HG03565 (cell line): Measurements from ENCODE around the gene IKBKG.
"Not testable (repeated sequence)": the region's sequence is repeated elsewhere in the genome, so short reads cannot be mapped to it uniquely, and the experiment has no call there.

Source experiments
- ATAC-seq: cut with Tn5 transposase; IDR thresholded peaks from one replicate; pipeline ENCODE4 v1.9.1; 2021; ENCODE audit warnings: mild to moderate bottlenecking, moderate library complexity; ENCODE audit not compliant: unreplicated experiment

Gene IKBKG

DNA sequence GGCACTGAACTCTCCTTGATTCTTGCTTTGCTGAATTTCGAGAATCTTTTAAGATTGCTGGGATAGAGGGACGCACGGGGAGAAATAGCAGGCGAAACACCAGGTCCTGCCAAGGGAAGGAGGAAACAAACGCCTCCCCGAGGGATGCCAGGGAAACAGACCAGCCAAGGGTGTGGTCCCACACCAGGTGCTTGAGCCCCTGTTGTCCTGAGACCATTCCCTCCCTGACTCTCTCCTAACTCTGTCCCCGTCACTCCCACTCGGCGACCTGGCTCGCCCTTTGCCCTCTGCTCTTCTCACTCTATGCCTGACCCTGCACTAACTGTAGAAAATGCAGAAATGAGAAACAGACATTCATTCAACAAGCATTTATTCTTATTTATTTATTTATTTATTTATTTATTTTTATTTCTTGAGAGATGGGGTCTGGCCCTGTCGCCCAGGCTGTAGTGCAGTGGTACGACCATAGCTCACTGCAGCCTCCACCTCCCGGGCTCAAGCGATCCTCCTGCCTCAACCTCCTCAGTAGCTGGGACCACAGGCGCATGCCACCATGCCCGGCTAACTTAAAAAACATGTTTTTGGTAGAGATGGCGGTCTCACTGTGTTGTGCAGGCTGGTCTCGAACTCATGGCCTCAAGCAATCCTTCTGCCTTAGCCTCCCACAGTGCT is 55.5 kb downstream of the IKBKG start:
- no peak for ATAC-seq

DNA sequence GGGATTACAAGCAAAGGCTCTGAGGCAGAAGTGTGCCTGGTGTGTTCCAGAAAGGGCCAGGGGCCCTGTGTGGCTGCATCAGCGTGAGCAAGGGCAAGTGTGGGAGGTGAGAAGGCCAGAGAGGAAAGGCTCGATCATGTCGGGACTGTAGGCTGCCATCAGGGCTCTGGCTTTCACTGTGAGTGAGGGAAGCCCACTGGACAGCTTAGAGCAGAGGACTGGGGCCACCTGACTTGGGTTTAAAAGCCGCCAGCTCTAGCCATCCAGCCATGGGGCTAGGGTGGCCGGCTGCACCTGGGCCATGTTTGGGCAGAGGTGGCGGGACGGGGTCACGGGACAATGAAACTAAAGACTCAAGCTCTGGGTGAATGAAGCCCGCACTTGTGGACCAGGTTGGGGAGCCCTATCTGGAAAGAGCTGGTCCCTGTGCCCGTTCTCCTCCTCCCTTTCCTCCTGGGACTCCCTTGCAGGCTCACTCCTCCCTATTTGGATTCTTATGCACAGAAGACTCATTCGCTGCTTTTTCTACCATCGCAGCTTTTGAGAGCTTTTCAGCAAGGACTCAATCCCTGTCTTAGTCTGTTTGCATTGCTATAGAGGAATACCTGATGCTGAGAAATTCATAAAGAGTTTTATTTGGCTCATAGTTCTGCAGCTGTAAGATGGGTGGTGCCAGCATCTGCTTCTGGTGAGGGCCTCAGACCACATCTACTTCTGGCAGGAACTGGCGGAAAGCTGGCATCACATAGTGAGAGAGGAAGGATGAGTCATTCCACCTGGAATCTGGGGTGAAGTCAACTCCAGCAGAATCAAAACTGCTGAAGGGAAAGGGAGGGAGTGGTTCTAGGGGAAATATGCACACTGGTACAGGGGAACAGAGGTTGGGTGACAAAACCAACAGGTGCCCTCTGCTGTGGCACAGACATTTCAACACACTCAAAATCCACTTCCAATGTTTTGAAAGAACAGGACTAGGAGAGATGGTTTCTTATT is 56.3 kb downstream of the IKBKG start:
- no peak for ATAC-seq

DNA sequence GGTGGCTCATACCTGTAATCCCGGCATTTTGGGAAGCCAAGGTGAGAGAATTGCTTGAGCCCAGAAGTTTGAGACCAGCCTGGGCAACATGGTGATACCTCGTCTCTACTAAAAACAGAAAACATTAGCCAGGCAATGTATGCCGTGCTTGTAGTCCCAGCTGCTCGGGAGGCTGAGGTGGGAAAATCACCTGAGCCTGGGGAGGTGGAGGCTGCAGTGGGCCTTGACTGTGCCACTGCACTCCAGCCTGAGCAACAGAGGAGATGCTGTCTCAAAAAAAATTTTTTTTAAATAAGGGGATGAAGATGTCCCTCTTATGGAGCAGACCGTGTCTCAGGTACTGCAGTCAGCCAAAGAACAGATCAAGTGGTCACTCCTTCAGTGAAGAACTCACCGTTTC is 58.1 kb downstream of the IKBKG start:
- ATAC-seq = no peak

DNA sequence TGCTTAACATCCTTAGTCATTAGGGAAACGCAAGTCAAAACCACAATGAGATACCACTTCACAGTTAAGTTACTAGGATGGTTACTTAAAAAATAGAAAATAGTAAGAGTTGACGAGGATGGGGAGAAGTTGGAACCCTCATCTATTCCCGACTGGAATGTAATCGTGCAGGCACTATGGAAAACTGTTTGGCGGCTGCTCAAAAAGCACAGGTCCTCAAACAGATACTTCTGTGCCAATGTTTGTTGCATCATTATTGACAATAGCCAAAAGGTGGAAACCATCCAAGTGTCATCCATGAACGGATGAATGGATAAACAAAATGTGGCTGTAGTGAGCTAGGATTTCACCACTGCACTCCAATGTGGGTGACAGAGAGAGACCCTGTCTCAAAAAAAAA is 60.0 kb downstream of the IKBKG start:
- no peak for ATAC-seq

DNA sequence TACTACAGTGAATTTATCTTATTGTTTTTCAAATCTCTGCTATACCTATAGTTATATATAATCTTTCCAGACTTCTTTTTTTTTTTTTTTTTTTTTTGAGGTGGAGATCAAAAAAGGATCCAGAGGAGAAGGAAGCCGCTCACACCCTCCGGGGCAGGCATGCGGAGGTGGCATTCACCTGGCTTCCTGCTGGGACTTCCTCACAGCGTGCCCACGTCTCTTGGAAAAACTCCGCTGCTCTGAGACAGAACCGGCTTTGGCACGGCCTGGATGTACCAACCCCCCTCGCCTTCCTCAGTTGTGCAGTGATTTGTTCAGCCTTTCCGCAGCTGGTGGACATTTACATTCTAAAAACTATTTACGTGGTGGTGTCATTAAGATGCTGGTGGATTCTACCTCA is 60.6 kb downstream of the IKBKG start:
- not testable (repeated sequence) for ATAC-seq

DNA sequence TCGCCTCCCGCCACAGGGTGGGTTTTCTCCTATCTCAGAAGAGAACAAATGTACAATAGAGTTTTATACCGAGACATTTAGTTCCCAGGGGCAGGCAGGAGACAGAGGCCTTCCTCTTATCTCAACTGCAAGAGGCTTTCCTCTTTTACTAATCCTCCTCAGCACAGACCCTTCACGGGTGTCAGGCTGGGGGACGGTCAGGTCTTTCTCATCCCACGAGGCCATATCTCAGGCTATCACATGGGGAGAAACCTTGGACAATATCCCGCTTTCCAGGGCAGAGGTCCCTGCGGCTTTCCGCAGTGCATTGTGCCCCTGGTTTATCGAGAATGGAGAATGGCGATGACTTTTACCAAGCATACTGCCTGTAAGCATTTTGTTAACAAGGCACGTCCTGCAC is 61.4 kb downstream of the IKBKG start:
- not testable (repeated sequence) for ATAC-seq

DNA sequence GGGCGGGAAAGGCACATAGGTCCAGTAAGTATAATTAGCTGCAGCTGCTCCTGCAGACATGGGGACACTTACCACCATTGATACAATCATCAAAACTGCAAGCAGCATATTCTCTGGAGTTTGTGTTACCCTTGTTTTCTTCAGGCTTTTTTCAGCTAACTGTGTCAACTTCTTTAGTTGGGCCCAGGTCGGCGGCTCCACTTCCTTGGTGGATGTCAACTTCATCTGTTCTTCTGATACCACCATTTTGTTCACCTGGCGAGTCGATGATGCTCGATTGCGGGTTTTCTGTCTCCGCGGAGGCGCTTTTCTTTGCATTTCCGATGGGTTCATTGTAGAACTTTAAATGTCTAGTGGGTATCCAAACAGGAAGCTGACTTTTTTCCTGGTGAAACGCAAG is 63.7 kb downstream of the IKBKG start:
- ATAC-seq = not testable (repeated sequence)

DNA sequence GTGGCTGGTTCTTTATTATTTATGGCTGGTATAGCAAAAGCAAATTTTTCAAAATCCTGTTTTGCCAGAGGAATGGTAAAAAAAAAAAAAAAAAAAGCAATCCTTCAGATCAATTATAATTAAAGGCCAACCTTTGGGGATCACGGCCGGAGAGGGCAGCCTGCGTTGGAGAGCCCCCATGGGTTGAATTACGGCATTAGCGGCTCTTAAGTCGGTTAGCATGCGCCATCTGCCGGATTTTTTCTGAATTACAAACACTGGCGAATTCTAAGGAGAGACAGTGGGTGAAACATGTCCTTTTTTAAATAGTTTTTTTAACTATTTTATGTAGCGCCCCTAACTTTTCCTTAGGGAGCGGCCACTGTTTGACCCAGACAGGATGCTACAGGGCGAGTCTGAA is 66.2 kb downstream of the IKBKG start:
- ATAC-seq = not testable (repeated sequence)
